Measurements from ENCODE around the gene TTC9.

- no peak for TF ChIP-seq CTCF (IDR thresholded peaks at IDR 0.05)
- no peak for TF ChIP-seq POLR2AphosphoS5 (IDR thresholded peaks at IDR 0.05)
Measured at GRCh38 chr14:70685474-70686197, 43.9 kb downstream of the TTC9 start.

Data from upper lobe of left lung (tissue), 4 donors.